ENCODE results near the gene KLHDC3.

- no peak for TF ChIP-seq CTCF (IDR thresholded peaks at IDR 0.05; ENCODE audit: low read length)
- no peak for TF ChIP-seq EZH2 (IDR thresholded peaks at IDR 0.05; ENCODE audit: borderline replicate concordance, low read length)
Measured at GRCh38 chr6:42973926-42974325, 40.1 kb upstream of the KLHDC3 start.
